Loucy (cell line): Measurements from ENCODE around the gene CNOT10.

ENCODE experiments used
- H2AFZ ChIP-seq: fragments of 200-600 bp; sonication (generic); 2 replicates; pipeline ENCODE4 v1.6.0; 2016; ENCODE audit warnings: antibody characterized with exemption, mild to moderate bottlenecking, low read length, moderate library complexity
- H3F3A ChIP-seq: fragments of 200-600 bp; 2 replicates; pipeline ENCODE4 v1.6.0; 2016; ENCODE audit warnings: antibody characterized with exemption, low read depth, mild to moderate bottlenecking
- H3K27me3 ChIP-seq: fragments of 200-600 bp; sonication (generic); 2 replicates; pipeline ENCODE4 v1.6.1; 2014; ENCODE audit warnings: low read length, mild to moderate bottlenecking; ENCODE audit not compliant: insufficient read depth, poor library complexity, severe bottlenecking
- H3K36me3 ChIP-seq: fragments of 200-600 bp; sonication (generic); 2 replicates; pipeline ENCODE4 v1.6.1; 2016; ENCODE audit warnings: low read length; ENCODE audit not compliant: insufficient read depth
- H3K4me1 ChIP-seq: fragments of 200-600 bp; sonication (generic); 2 replicates; pipeline ENCODE4 v1.5.1; 2014; ENCODE audit warnings: low read length, mild to moderate bottlenecking; ENCODE audit not compliant: insufficient read depth, poor library complexity, severe bottlenecking
- H3K4me2 ChIP-seq: fragments of 200-600 bp; sonication (generic); 2 replicates; pipeline ENCODE4 v1.6.0; 2014; ENCODE audit warnings: antibody characterized with exemption, low read length, low read depth, mild to moderate bottlenecking; ENCODE audit not compliant: poor library complexity, severe bottlenecking
- H3K4me3 ChIP-seq: fragments of 200-600 bp; sonication (generic); 2 replicates; pipeline ENCODE4 v1.5.1; 2014; ENCODE audit warnings: low read length, mild to moderate bottlenecking, mixed read lengths; ENCODE audit not compliant: poor library complexity, severe bottlenecking
- H3K79me2 ChIP-seq: fragments of 200-600 bp; sonication (generic); 2 replicates; pipeline ENCODE4 v1.6.1; 2014; ENCODE audit warnings: low read length; ENCODE audit not compliant: insufficient read depth
- H3K9ac ChIP-seq: fragments of 200-600 bp; sonication (generic); 2 replicates; pipeline ENCODE4 v1.6.0; 2014; ENCODE audit warnings: mild to moderate bottlenecking, low read depth, low read length, moderate library complexity; ENCODE audit not compliant: poor library complexity, severe bottlenecking
- H3K9me2 ChIP-seq: fragments of 200-600 bp; sonication (generic); replicated peaks from 2 replicates; pipeline ENCODE4 v1.6.1; 2016; ENCODE audit warnings: low read depth, low read length, mixed read lengths
- H3K9me3 ChIP-seq: fragments of 200-600 bp; sonication (generic); 2 replicates; pipeline ENCODE4 v1.6.1; 2014; ENCODE audit warnings: mild to moderate bottlenecking, antibody characterized with exemption, low read length, low read depth; ENCODE audit not compliant: insufficient read depth
- H4K20me1 ChIP-seq: fragments of 200-600 bp; sonication (generic); 2 replicates; pipeline ENCODE4 v1.6.0; 2014; ENCODE audit warnings: antibody characterized with exemption, low read length, mild to moderate bottlenecking; ENCODE audit not compliant: insufficient read depth, poor library complexity, severe bottlenecking
- CTCF ChIP-seq: fragments of 200-600 bp; sonication (generic); conservative IDR thresholded peaks from 2 replicates; pipeline ENCODE4 v1.5.1; 2014; ENCODE audit warnings: mild to moderate bottlenecking, antibody characterized with exemption, low read length
- EZH2phosphoT487 ChIP-seq: fragments of 200-600 bp; IDR thresholded peaks from 2 replicates; pipeline ENCODE4 v1.6.1; 2018; ENCODE audit warnings: antibody characterized with exemption, mild to moderate bottlenecking, moderate library complexity, borderline replicate concordance

CNOT10 gene

DNA sequence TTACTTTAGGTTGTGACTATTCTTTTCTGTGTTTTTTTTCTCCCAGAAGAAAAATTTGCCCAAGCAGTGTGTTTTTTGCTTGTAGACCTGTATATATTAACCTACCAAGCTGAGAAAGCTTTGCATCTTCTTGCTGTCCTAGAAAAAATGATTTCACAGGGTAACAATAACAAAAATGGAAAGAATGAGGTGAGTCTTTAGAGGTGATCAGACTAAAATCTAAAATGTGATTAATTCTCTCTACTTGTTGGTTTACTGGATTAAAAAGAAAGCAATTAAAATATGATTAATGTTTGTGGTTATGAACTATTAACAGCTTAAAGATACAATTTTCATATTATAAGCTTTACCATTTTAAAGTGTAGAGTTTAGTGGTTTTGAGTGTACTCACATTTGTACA, 28.2 kb downstream of the CNOT10 start:
- H3K36me3 ChIP-seq, result peaks cover 81% of the 10 kb centered on the region
- no peaks in the 10 kb centered on the region for H3K27me3 ChIP-seq
- TF ChIP-seq EZH2phosphoT487 (no peak), CTCF (no peak)
- no peak overlapping the region for H3K9ac ChIP-seq
- H3K9me3 ChIP-seq, result no peaks in the 10 kb centered on the region
- no peak overlapping the region for H3K4me3 ChIP-seq
- no peaks in the 10 kb centered on the region for H3K79me2 ChIP-seq
- no peak overlapping the region for H3K4me2 ChIP-seq
- peaks cover 3% of the 10 kb centered on the region for H4K20me1 ChIP-seq
- no peak overlapping the region for H2AFZ ChIP-seq
- H3K4me1 ChIP-seq, result no peaks in the 10 kb centered on the region
- no peaks in the 10 kb centered on the region for H3K9me2 ChIP-seq
- no peaks in the 10 kb centered on the region for H3F3A ChIP-seq

- Histone ChIP-seq H2AFZ (no peak overlapping the region), H3K9ac (no peak overlapping the region), H3K27me3 (no peaks in the 10 kb centered on the region), H3K4me3 (no peak overlapping the region), H3K36me3 (peaks cover 44% of the 10 kb centered on the region), H3K9me3 (no peaks in the 10 kb centered on the region), H3K4me1 (no peaks in the 10 kb centered on the region), H3K4me2 (no peak overlapping the region), H4K20me1 (no peaks in the 10 kb centered on the region), H3K79me2 (no peaks in the 10 kb centered on the region), H3F3A (no peaks in the 10 kb centered on the region), H3K9me2 (no peaks in the 10 kb centered on the region)
- TF ChIP-seq EZH2phosphoT487 (no peak), CTCF (no peak)
These were observed 34.3 kb downstream of the CNOT10 start for GRCh38 chr3:32719335-32719734.

GRCh38 chr3:32719931-32720330, 34.9 kb downstream of the CNOT10 start:
- no peaks in the 10 kb centered on the region for H3F3A ChIP-seq
- no peaks in the 10 kb centered on the region for H3K9me2 ChIP-seq
- TF ChIP-seq EZH2phosphoT487 (no peak), CTCF (no peak)
- H3K27me3 ChIP-seq, result no peaks in the 10 kb centered on the region
- H3K4me2 ChIP-seq, result no peak overlapping the region
- H3K4me1 ChIP-seq, result no peaks in the 10 kb centered on the region
- no peak overlapping the region for H3K4me3 ChIP-seq
- H3K9ac ChIP-seq, result no peak overlapping the region
- H4K20me1 ChIP-seq, result no peaks in the 10 kb centered on the region
- no peaks in the 10 kb centered on the region for H3K79me2 ChIP-seq
- H2AFZ ChIP-seq, result no peak overlapping the region
- H3K36me3 ChIP-seq, result peaks cover 45% of the 10 kb centered on the region
- no peaks in the 10 kb centered on the region for H3K9me3 ChIP-seq
